Frontal cortex (tissue), 4 donors: ENCODE measurements around the gene GREB1. TPM values are rescaled to one million over a fixed set of nuclear protein-coding genes. Genes with fewer than 3 reads are reported as not detected.

Experiments used
- DNase-seq, 2 donors: peaks; one replicate each; pipeline ENCODE4 v3.0.0; 2012; ENCODE audit warnings: low spot score in 2 of 2
- FAIRE-seq: peaks from 2 replicates; lab custom pipeline; 2012; peaks lifted over from hg19 to GRCh38; lab: Jason Lieb, UNC
- total RNA-seq: library from RNA; depleted of rRNA; stranded (reverse); fragments of >200 nt; gene quantifications from one replicate; pipeline ENCODE4 v1.2.3, GENCODE V29; 2014
- donor health status: control.
- donor health status: control.
- donor health status: control.

GREB1 gene
- total RNA-seq, 1 donor from 2014 or later, result 3.7 TPM

- DNase-seq (no peak), FAIRE-seq (no peak)
Observed at GRCh38 chr2:11576398-11576797, 42.6 kb downstream of the GREB1 start.

GRCh38 chr2:11577101-11577883 is 43.4 kb downstream of the GREB1 start:
- DNase-seq (no peak), FAIRE-seq (no peak)

DNA sequence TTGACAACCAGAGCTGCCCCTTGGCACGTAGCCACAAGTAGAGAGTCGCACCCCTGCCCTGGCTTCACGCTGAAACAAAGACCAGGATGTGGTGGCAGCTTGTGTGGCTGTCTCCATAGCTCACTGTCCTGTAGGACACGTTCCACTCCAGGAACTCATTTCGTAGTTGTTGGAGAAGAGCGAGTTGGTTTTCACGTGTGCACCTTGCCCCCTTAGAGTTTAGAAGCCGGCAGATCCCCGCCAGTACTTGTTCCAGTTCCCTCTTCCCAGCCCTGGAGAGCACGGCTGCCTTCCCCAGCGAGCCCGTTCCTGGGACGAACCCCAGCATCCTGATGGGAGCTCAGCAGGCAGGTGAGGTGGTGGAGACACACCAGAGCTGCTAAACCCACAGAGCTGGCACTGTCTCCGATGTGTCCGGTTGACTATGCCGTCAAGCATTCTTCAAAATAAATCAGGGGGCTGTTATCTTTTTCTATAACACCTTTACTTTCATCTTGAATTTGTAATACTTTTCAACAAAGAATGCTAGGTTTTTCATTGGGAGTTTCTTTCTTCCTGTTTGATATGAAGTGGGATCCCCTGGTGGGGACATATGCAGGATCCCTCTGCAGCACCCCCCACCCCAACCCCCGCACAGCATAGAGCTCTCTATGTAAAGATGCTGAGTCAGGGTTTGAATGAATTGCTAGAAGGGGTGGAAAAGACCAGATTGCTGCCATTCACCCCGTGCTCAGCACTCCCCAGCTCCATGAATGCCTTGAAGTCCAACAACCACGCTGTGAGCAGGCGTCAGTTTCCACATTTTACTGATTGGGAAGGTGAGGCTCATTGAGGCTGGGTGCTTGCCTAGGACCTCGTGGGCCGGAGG is 44.5 kb downstream of the GREB1 start:
- no peak for FAIRE-seq
- no peak for DNase-seq

GRCh38 chr2:11578986-11579774 is 45.3 kb downstream of the GREB1 start:
- DNase-seq (no peak), FAIRE-seq (no peak)

GRCh38 chr2:11579867-11580659 is 46.2 kb downstream of the GREB1 start:
- DNase-seq (no peak), FAIRE-seq (no peak)

GRCh38 chr2:11580697-11581096 is 46.9 kb downstream of the GREB1 start:
- FAIRE-seq (no peak), DNase-seq (no peak)

DNA sequence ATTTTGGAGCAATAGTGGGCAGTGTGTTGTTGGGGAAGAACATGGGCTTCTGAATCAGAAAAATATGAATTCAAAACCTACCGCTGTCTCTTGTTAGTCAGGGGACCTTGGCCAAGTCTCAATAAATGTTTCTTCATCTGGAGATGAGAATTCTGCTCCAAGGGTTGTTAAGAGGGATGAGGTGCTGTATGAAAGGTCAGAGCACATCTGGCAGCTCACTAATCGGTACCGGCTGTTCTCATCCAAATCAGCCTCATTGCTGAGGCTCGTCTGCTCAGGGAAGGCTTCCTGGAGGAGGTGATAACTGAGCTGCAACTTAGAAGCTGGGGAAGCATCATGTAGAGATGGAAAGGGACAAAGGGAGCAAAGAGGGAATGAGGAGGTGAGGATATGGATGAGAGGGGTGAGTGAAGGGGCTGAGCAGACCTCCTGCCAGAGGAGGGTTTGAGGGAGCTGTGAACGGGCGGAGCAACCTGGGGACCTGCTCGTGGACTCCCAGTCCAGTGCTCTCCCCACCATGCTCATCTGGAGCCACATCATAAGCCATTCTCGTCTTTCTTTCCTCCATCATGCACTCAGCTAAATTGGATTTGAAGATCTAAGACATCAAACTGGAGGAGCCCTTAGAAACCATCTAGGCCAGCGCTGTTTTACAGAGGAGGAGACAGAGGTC is 47.4 kb downstream of the GREB1 start:
- no peak for DNase-seq
- no peak for FAIRE-seq

DNA sequence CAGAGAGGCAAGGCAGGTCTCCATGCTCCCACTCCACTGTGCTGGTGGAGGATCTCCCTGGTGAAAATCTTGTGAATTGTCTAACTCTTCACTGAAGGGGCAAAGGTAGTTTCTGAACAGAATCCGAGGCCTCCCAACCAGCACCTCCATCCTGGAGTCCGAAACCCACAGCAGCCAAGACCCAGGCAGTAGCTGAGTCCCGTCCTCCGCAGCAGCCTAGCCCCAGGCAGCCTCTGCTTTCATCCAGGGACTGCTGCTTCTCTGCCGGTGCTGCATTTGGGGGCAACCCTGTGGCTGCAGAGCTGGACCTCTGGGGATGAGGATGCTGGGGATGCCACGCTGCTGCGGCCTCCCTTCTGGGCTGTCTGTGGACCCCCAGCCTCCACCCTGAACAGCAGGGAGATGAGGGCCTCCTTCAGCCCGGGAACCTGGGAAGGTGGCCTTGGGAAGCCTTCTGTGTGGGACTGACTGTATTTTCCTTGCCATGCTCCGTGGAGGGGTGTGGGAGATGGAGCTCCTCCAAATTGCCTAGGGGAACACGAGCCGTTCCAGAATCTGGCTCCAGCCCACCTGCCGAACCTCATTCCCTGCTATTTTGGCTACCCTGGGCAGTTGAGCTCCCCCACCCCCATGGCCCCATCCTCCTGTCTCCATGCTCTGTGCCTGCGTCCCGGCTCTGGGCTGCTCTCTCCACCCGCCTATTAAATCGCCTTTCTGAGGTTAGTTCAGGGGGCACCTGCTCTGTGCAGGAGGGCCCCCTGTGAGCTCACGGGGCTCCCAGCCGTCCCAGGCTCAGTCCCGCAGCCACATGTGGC is 48.2 kb downstream of the GREB1 start:
- no peak for DNase-seq
- no peak for FAIRE-seq

GRCh38 chr2:11582612-11582861 is 48.7 kb downstream of the GREB1 start:
- DNase-seq (no peak), FAIRE-seq (no peak)

DNA sequence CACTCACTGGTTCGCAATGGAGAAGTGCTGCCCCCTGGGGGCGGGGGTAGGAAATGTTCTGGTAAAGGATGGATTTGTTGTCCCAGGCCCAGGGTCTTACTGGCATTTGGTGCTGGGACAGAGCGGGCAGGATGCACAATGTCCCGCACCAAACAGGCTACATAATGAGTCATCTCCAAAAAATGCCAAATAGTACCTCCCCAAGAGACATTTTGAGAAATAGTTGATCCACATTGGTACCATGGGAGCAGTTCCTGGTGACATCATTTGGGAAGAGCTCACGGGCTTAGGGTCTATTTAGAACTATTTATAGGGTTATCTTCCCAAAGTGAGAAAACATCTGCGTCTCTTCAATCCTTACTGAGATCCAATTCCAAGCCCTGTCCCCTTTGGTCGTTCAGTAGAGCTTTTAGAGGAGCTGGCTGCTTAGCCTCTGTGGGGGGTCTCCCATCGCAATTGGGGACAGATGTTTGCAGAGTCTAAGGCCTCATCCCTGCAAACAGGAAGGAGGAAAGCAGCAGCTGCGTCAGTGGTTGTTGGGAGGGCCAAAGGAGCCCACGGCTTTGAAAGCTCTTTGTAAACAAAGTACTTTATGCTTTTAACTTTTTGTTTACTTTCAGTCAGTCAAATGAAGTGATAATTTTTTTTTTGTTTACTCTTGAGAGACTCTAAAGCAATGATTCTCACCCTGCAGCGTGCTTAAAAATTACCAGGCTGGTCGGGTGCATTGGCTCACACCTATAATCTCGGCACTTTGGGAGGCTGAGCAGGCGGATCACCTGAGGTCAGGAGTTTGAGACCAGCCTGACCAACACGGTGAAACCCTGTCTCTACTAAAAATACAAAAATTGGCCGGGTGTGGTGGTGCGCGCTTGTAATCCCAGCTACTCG is 49.3 kb downstream of the GREB1 start:
- FAIRE-seq, result no peak
- DNase-seq, result peak; percentile 32 to 48

DNA sequence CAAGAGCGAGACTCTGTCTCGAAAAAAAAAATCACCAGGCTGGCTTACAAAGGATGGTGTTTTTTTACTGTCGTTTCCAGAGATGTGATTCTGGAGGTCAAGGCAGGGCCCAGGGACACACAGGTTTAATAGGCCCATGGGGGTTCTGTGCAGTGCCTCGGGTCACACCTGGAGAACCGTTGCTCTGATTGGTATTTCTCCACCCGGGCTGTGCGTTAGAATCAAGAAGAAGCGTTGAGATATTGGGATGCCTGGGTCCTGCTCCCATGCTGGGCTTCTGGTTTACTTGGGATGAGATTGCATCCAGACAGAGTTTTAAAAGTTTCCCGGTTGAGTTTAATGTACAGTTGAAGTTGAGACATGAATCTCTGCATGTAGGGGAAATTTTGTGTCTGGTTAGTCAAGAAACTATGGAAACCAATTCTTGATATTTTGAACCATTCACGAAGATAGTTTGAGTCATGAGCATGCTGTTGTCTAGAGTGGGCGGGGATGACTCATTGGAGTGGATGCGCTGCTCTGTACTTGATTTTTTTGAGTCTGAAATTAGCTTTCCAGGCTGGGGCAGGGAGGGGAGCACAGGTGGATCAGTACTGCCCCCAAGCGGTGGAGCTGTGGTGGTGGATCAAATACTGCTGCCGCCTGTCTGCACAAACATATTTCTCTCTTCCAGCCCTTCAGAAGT is 50.1 kb downstream of the GREB1 start:
- DNase-seq, result peak; percentile 50 to 76
- no peak for FAIRE-seq

GRCh38 chr2:11584525-11585056 is 50.7 kb downstream of the GREB1 start:
- FAIRE-seq (no peak), DNase-seq (no peak)

GRCh38 chr2:11585071-11585470 is 51.2 kb downstream of the GREB1 start:
- DNase-seq (no peak), FAIRE-seq (no peak)

DNA sequence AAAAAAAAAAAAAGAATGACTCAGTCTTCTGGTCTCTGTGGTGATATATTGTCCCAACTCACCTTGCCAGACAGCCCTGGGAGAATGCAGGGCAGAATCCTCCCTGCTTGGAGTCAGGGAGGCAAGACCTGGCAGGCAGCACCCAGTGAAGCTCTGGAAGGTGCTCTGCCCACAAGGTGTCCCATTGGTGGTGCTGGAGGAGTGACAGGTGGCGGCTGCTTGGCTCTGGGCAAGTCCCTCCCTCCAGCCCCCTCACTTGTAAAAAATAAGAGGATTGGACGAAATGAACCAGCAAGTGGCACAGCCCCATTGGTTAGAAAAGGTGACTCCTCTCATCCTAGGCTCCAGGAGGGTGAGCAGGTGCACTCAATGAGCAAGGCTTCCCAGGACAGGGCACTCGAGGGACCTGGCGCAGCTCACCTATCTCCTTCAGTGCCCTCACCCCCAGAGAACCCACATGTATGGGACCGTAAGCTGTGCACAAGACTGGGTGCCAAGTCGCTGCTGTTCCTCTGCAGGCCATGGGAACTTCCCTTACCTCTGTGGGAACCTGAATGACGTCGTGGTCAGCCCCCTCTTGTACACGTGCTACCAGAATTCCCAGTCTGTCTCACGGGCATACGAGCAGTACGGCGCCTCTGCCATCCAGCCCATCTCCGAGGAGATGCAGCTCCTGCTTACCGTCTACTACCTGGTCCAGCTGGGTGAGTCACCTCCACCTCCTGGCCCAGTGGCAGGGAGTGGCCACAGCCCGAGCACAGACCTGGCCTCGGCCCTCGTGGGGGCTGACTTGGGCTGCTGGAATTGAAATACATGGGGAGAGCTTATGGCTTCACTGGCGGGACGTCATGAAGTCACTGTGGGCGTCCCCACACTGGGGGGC is 54.6 kb downstream of the GREB1 start:
- DNase-seq (no peak), FAIRE-seq (no peak)

GRCh38 chr2:11589316-11589940 is 55.6 kb downstream of the GREB1 start:
- DNase-seq (no peak), FAIRE-seq (no peak)
